Pancreas (tissue), 10 donors: ENCODE measurements around the gene ZNF345. TPM values are rescaled to one million over a fixed set of nuclear protein-coding genes. Genes with fewer than 3 reads are reported as not detected.

Experiments
- ATAC-seq, 4 donors: fragments of 200-7000 bp; cut with Tn5 transposase; one replicate each; pipeline versions ENCODE4 v1.8.0 to v1.9.1; 2020; ENCODE audit warnings: mild to moderate bottlenecking in 4 of 4, moderate library complexity in 4 of 4
- DNase-seq, 6 donors: peaks; one replicate each; pipeline ENCODE4 v3.0.0-alpha.2; 2020
- FAIRE-seq: peaks from 2 replicates; lab custom pipeline; 2012; peaks lifted over from hg19 to GRCh38; lab: Jason Lieb, UNC
- H3K27ac ChIP-seq, 4 donors: fragments of 200-600 bp; sonication (generic); 1 replicate in 3 of 4; 2 replicates in 1 of 4; pipeline versions ENCODE4 v1.5.0 to v1.8.0; 2020
- H3K27me3 ChIP-seq, 4 donors: fragments of 200-600 bp; one replicate each; pipeline ENCODE4 v1.8.0; 2021
- H3K36me3 ChIP-seq, 3 donors: fragments of 200-600 bp; sonication (generic) in 1 of 3; one replicate each; pipeline versions ENCODE4 v1.5.0 to v1.8.0; 2020 to 2021
- H3K4me1 ChIP-seq, 3 donors: fragments of 200-600 bp; one replicate each; pipeline ENCODE4 v1.8.0; 2021
- H3K4me3 ChIP-seq, 4 donors: fragments of 200-600 bp; sonication (generic) in 2 of 4; one replicate each; pipeline versions ENCODE4 v1.5.0 to v1.8.0; 2020 to 2021
- H3K9me3 ChIP-seq, 4 donors: fragments of 200-600 bp; one replicate each; pipeline ENCODE4 v1.8.0; 2021
- WGBS, 2 donors: extraction: QIAGEN DNeasy Blood & Tissue Kit; methylation state at CpG; one replicate each; pipeline ENCODE4 v1.1.7; 2013; 5-methylcytosine and 5-hydroxymethylcytosine counted together
- intact Hi-C, 3 donors: fragments of 100-400 bp; cut with DNase I; formaldehyde crosslinking; loops; one replicate each; pipeline versions ENCODE4 v1.11.1 to v1.14.2; 2022
- polyA plus RNA-seq, 2 donors: library from polyadenylated mRNA; stranded (reverse); fragments of 200-250 nt; gene quantifications; one replicate each; pipeline ENCODE4 v1.2.3, GENCODE V29; 2013
- total RNA-seq, 6 donors: library from RNA; stranded (reverse); fragmentation: NEBNext Ultra II Directional in 4 of 6; extraction: Animal tissue kit (Norgen Biotek cat#: 25700) in 4 of 6; gene quantifications; one replicate each; pipeline versions ENCODE4 v1.2.1 to v1.2.4, GENCODE V29; 2021 to 2023
- TF ChIP-seq, protein P1 (sequence below), 4 donors: fragments of 200-600 bp; sonication (generic) in 3 of 4; IDR thresholded peaks; one replicate each; pipeline versions ENCODE4 v1.5.0 to v1.8.0; 2021; ENCODE audit warnings: antibody characterized with exemption in 4 of 4
- donor health status: healthy with polysubstance abuse.
- donor health status: DM: no; HTN: no; CAD: no; lungs with moderate emphysema.
- donor health status: DM: no; HTN: no; CAD: no.
- donor health status: control.
- donor health status: control.
- donor health status: Bipolar disorder and iron deficiency.
- donor health status: DM: yes; HTN: yes; CAD: no.
- donor health status: DM: no; HTN: no; CAD: no.
- donor health status: DM: no; HTN: no; CAD: no.
- donor health status: DM: yes; HTN: yes; CAD: no.

ZNF345 gene
- total and polyA plus RNA-seq, 8 donors, result 1.4 to 3.8 (median 2.1) TPM

- WGBS, 2 donors, result 4 to 9% methylated on average over 11 to 12 of the region's 12 CpGs
- peak overlapping the region; percentile 45 to 74 (median 68) for H3K4me3 ChIP-seq
- TF ChIP-seq, protein P1, sequence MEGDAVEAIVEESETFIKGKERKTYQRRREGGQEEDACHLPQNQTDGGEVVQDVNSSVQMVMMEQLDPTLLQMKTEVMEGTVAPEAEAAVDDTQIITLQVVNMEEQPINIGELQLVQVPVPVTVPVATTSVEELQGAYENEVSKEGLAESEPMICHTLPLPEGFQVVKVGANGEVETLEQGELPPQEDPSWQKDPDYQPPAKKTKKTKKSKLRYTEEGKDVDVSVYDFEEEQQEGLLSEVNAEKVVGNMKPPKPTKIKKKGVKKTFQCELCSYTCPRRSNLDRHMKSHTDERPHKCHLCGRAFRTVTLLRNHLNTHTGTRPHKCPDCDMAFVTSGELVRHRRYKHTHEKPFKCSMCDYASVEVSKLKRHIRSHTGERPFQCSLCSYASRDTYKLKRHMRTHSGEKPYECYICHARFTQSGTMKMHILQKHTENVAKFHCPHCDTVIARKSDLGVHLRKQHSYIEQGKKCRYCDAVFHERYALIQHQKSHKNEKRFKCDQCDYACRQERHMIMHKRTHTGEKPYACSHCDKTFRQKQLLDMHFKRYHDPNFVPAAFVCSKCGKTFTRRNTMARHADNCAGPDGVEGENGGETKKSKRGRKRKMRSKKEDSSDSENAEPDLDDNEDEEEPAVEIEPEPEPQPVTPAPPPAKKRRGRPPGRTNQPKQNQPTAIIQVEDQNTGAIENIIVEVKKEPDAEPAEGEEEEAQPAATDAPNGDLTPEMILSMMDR (IDR thresholded peaks at IDR 0.05), result no peak
- intact Hi-C loops, result no loop called here
- H3K36me3 ChIP-seq, result peaks cover 0 to under 1% (median 0%) of the 10 kb centered on the region in 3 donors
- FAIRE-seq (no peak), ATAC-seq (peak in 1 of 4 donors; percentile 10), DNase-seq (no peak)
- peak overlapping the region; percentile 56 to 89 (median 75) for H3K27ac ChIP-seq
- no peaks in the 10 kb centered on the region for H3K27me3 ChIP-seq
- no peaks in the 10 kb centered on the region for H3K9me3 ChIP-seq
- H3K4me1 ChIP-seq, result peaks cover 0 to 7% (median 0%) of the 10 kb centered on the region in 3 donors
Measured at GRCh38 chr19:36838784-36839324, 11.8 kb upstream of the ZNF345 start.

DNA sequence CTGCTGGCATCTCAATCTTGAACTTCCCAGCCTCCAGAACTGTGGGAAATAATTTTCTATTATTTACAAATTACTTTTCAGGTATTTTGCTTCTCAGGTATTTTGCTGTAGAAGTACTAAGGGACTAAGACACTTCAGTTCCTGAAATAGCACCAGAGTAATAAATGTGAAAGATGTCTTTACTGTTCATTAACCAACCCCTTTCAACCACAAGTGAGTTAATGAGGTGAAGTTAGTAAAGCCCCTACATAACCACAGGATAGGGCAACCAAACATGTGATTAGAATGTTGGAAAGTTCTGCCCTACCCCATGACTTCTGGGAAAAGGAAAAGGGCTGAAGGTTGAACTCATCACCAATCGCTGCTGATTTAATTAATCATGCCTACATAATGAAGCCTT, 2.7 kb upstream of the ZNF345 start:
- 69 to 73% methylated on average over 1 of the region's 1 CpG for WGBS, 2 donors
- DNase-seq (no peak), ATAC-seq (no peak), FAIRE-seq (no peak)
- TF ChIP-seq, protein P1 (IDR thresholded peaks at IDR 0.05), result no peak
- peaks cover 0 to 5% (median 0%) of the 10 kb centered on the region in 3 donors for H3K4me1 ChIP-seq
- no peak overlapping the region for H3K4me3 ChIP-seq
- no peak overlapping the region for H3K27ac ChIP-seq
- H3K27me3 ChIP-seq, result no peaks in the 10 kb centered on the region
- H3K36me3 ChIP-seq, result no peaks in the 10 kb centered on the region
- no peaks in the 10 kb centered on the region for H3K9me3 ChIP-seq
- intact Hi-C loops, result no loop called here

DNA sequence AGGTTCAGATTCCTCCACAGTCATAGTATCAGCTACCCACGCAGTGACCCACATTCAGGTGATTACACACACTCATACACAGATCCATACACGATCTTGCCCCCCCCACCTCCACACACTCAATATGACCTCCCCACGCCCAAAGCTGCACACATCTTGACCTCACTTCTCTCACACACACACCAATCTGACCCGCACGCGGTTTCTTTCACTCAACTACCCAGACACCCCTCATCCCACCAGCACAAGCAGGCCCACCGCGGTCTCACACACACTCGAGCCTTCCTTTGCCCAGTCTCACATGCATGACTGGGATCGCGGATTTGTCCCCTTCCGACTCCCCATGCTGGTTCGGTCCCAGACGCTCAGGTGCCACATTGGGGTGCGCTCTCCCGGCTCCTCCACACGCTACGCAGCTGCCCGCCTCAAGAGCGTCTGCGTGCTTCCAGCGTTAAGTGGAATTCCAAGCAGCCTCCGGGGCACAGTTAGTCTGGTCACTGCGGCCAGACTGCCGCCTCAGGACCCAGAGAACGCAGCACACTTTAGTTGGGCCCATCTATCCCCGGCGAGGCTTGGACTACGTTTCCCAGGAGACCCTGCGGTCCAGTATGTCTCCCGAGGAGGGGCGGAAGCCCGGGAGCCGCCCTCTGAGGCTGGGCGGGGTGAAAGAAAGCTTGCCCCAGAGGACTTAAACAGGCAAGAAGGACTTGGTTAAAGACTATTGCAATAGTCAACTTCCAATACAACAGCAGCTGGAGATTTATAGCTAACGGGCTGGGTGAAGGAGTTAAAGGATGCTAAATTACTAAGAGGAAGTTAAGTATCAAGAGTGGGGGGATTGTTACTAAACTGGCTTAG, 746 bp upstream of the ZNF345 start:
- FAIRE-seq (peak; percentile 47), DNase-seq (peak; percentile 85 to 94 (median 87)), ATAC-seq (peak; percentile 96 to 99 (median 96))
- no peaks in the 10 kb centered on the region for H3K27me3 ChIP-seq
- no peaks in the 10 kb centered on the region for H3K36me3 ChIP-seq
- TF ChIP-seq, protein P1 (IDR thresholded peaks at IDR 0.05), result no peak
- H3K4me3 ChIP-seq, result peak overlapping the region; percentile 60 to 86 (median 75)
- peak overlapping the region; percentile 28 to 83 (median 81) for H3K27ac ChIP-seq
- H3K9me3 ChIP-seq, result no peaks in the 10 kb centered on the region
- intact Hi-C loops, result no loop called here
- H3K4me1 ChIP-seq, result peaks cover 0 to 5% (median 0%) of the 10 kb centered on the region in 3 donors
- WGBS, 2 donors, result 1% methylated on average over 36 of the region's 36 CpGs

- Histone ChIP-seq H3K4me3 (peak overlapping the region in 1 of 4 donors; percentile 66), H3K27me3 (no peaks in the 10 kb centered on the region), H3K36me3 (no peaks in the 10 kb centered on the region), H3K4me1 (peaks cover 0 to 5% (median 0%) of the 10 kb centered on the region in 3 donors), H3K27ac (no peak overlapping the region), H3K9me3 (no peaks in the 10 kb centered on the region)
- intact Hi-C loops, result no loop called here
- no peak for DNase-seq
- no peak for ATAC-seq
- WGBS, 2 donors, result 98 to 99% methylated on average over 3 of the region's 3 CpGs
- TF ChIP-seq, protein P1 (IDR thresholded peaks at IDR 0.05), result no peak
- no peak for FAIRE-seq
Measured at GRCh38 chr19:36851898-36852297, 1.2 kb downstream of the ZNF345 start.
